Measurements from ENCODE around the gene MYF6.

The MYF6 gene

GRCh38 chr12:80713419-80713818 is 6.0 kb downstream of the MYF6 start:
- TF ChIP-seq CTCF (IDR thresholded peaks at IDR 0.05; ENCODE audit: unreplicated experiment in 3 of 3): no peak
- H3K4me3 Mint-ChIP-seq: peak overlapping the region; percentile 70 to 81 (median 78)
- peaks cover 64% of the 10 kb centered on the region for H3K27me3 Mint-ChIP-seq (ENCODE audit: low read depth)
- no peaks in the 10 kb centered on the region for H3K9me3 Mint-ChIP-seq
- H3K36me3 Mint-ChIP-seq (ENCODE audit: low read depth): no peaks in the 10 kb centered on the region
- H3K4me1 Mint-ChIP-seq: peaks cover 49% of the 10 kb centered on the region
- H3K27ac Mint-ChIP-seq: peak overlapping the region; percentile 71 to 85 (median 75)

GRCh38 chr12:80714055-80714454 is 6.6 kb downstream of the MYF6 start:
- peak overlapping the region; percentile 70 to 81 (median 78) for H3K4me3 Mint-ChIP-seq
- H3K4me1 Mint-ChIP-seq: peaks cover 44% of the 10 kb centered on the region
- H3K27me3 Mint-ChIP-seq (ENCODE audit: low read depth): peaks cover 61% of the 10 kb centered on the region
- no peaks in the 10 kb centered on the region for H3K36me3 Mint-ChIP-seq (ENCODE audit: low read depth)
- TF ChIP-seq CTCF (IDR thresholded peaks at IDR 0.05; ENCODE audit: unreplicated experiment in 3 of 3): no peak
- H3K9me3 Mint-ChIP-seq: no peaks in the 10 kb centered on the region
- H3K27ac Mint-ChIP-seq: peak overlapping the region; percentile 68 to 85 (median 75)

DNA sequence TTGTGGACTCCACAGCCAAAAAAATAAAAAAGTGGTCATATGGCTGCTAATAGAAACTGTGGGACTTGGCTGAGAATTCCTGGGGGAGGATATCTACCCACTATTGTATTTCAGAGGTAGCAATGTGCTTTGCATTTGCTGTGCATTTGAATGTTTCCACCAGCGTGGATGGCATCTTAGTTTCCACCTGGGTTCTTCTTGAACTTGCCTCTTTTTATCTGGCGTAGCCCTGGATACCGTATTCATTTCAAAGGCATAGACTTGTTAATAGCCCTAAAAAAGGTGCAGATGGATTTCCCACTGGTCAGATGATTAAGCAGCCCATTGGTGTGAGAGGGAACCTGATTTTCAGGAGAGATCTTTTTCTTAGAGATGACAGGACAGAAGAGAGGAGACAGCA is 7.4 kb downstream of the MYF6 start:
- no peak for TF ChIP-seq CTCF (IDR thresholded peaks at IDR 0.05; ENCODE audit: unreplicated experiment in 3 of 3)
- Mint-ChIP-seq H3K4me1 (peaks cover 44% of the 10 kb centered on the region), H3K27me3 (ENCODE audit: low read depth) (peaks cover 53% of the 10 kb centered on the region), H3K36me3 (ENCODE audit: low read depth) (no peaks in the 10 kb centered on the region), H3K27ac (peak overlapping the region; percentile 68 to 85 (median 83)), H3K4me3 (peak overlapping the region; percentile 2 to 70 (median 2)), H3K9me3 (no peaks in the 10 kb centered on the region)

DNA sequence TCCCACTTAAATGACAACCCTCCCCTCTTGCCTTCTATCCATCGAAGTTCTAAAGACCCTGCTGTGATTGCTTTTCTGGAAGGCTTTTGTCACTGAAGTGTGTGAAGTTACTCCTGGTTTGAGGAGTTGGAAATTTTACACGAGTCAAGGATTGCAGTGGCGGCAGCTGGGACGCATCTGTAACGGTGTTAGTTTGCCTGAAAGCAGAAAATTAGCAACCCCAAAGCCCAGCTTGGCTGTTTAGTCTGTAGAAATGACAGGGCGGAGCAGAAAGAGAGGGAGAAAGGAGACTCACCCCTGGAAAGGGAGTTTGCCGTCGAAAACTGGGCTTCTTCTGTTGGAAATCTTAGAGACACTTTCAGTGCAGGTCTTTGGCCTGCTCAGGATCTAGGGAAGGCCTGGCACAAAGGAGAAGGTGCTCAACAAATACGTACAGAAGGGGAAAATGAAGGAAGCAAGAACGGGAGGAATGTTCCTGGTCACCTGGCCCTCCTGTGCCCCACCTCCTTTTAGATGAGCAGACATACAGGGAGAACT is 8.3 kb downstream of the MYF6 start:
- Mint-ChIP-seq H3K36me3 (ENCODE audit: low read depth) (no peaks in the 10 kb centered on the region), H3K27me3 (ENCODE audit: low read depth) (peaks cover 46% of the 10 kb centered on the region), H3K4me1 (peaks cover 44% of the 10 kb centered on the region), H3K27ac (peak overlapping the region; percentile 68 to 89 (median 80)), H3K4me3 (peak overlapping the region in 2 of 3 experiments; percentile 55 to 82), H3K9me3 (no peaks in the 10 kb centered on the region)
- TF ChIP-seq CTCF (IDR thresholded peaks at IDR 0.05; ENCODE audit: unreplicated experiment in 3 of 3): no peak

DNA sequence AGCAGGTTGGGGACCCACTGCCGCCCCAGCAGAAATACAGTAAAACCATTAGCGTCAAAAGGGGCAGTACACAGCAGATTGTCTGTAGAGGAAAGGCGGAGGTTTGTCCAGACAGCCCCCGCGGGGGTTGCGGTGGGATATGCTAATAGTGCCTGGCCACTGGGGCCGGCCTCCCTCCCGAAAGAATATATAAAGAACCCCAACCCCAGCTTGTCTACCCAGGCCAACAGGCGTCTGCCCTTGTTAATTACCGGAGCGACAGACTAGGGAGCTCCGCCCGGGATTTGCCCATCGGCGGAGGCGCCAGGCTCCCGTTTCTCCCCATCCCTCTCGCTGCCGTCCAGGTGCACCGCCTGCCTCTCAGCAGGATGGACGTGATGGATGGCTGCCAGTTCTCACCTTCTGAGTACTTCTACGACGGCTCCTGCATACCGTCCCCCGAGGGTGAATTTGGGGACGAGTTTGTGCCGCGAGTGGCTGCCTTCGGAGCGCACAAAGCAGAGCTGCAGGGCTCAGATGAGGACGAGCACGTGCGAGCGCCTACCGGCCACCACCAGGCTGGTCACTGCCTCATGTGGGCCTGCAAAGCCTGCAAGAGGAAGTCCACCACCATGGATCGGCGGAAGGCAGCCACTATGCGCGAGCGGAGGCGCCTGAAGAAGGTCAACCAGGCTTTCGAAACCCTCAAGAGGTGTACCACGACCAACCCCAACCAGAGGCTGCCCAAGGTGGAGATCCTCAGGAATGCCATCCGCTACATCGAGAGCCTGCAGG is 9.4 kb downstream of the MYF6 start, which contains the start of gene MYF5:
Gene MYF5, plus strand, starts transcription at position 217 of the 774 bp plus-strand sequence. Its CDS starts 152 bp downstream, at position 369.
- Mint-ChIP-seq H3K27ac (peak within 1 kb of the TSS; percentile 68 to 89 (median 80)), H3K4me1 (peaks cover 44% of the 10 kb centered on the region), H3K27me3 (ENCODE audit: low read depth) (peaks cover 35% of the 10 kb centered on the region), H3K4me3 (peak within 1 kb of the TSS in 2 of 3 experiments; percentile 55 to 82), H3K9me3 (no peaks in the 10 kb centered on the region), H3K36me3 (ENCODE audit: low read depth) (no peaks in the 10 kb centered on the region)
- no peak for TF ChIP-seq CTCF (IDR thresholded peaks at IDR 0.05; ENCODE audit: unreplicated experiment in 3 of 3)
